ELR (cell line): ENCODE data around the gene PID1.
"Not testable (repeated sequence)": the region's sequence is repeated elsewhere in the genome, so short reads cannot be mapped to it uniquely, and the experiment has no call there.

Source experiments
- DNase-seq: peaks from one replicate; pipeline ENCODE4 v3.0.0-alpha.2; 2015; ENCODE audit warnings: low read depth

The PID1 gene

DNA sequence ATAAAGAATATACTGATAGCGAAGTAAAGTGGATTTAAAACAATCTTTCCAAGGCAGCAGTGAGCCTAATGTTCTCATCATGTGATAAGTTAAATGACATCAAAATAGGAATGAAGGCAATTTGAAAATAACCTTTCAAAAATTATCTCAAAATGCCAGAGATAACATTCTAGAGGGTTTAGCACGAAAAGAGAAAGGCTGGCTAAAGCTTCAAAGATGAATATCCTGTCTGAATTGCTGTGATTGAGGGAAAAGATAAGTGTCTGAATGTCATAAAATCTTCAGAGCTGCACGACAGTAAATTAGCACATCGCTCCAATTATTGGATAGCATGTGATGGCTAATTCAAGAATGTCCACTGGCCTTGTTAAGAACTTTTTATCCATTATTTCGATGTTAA lies 159.3 kb downstream of the PID1 start:
- DNase-seq: no peak

DNA sequence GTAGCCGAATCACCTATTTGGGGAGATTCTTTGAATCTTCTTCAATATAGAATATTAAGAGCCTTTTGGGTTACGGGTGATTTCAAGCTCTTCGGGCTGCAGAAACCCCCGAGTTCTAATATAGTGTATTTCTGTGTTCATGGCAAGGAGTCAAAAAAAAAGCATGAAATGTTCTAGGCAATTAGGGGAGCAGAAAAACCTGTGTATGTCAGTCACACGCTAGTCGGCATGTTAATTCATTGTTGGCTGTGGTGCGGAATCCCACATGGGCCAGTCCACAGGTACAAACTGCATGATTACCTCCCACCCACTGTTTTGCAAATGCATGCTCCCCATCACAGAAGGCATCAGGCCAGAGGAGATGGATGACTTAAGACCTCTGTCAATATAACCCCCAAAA lies 161.9 kb downstream of the PID1 start:
- no peak for DNase-seq

DNA sequence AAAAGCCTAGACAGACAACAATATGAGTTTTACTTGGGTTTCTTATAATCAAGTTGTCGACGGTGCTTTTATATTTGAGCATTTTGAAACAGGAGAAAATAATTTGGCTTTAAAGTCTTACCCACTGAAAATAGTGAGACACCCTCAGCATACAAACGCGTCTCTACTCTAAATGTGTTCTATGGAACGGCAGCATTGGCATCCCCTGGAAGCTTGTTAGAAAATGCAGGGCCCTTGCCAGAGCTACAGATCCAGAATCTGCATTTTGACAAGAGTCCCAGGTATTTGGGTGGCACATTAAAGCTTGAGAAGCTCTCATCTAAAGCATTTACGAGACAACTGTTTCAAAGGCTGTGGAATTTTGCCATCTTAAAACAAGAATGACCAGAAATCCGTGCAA lies 163.5 kb downstream of the PID1 start:
- DNase-seq: no peak

DNA sequence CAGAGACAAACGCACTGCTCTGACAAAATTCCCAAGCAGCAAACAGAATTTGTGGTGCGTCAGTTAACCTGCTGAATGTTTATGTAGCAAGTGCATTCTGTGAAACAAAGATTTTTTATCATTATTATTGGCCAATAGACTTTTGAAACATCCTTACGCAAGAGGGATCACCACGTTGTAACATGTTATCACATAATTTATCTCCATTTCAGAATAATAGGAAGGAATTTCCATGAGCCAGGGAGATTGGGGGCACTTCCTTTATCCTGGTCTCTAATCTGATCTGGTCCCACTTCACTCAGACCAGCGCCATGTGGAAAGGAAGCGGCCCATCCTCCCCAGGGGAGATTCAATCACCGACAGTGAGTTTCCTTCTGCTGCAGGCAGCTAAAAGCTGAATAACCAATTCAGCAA lies 166.1 kb downstream of the PID1 start:
- DNase-seq: no peak

DNA sequence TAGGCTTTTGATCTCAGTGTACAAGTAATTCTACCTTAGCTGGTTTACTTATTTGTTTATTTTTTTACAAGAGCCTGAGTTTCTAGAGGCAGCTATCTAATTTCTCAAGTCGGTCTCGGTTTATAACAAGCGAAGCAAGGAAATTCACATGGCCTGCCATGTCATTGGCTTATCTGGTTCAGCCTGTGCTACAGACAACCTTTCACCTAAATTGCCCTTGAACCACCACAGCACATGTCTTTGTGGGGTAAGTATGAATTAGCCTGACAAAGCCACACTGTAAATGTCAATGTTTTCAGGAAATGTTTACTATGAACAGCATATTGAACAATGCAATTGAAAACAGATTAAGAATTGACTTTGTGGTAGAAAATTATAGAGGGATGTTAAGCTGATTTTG lies 167.1 kb downstream of the PID1 start:
- DNase-seq: no peak

DNA sequence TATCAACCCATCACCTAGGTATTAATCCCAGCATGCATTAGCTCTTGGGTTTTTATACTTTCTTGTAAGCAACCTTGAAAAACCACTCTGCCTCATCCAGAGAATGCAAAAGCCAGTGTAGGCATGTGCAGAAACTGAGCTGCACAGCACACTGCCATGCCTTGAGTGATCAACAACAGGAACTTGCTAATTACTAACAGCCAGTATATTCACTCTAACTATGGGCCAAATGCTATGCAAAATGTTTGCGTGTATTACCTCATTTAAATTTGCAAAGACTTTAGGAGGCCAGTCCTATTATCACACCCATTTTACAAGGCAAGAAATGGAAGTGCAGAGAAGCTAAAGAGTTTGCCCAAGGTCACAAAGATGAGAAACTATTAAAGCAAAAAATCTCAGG lies 169.8 kb downstream of the PID1 start:
- no peak for DNase-seq

DNA sequence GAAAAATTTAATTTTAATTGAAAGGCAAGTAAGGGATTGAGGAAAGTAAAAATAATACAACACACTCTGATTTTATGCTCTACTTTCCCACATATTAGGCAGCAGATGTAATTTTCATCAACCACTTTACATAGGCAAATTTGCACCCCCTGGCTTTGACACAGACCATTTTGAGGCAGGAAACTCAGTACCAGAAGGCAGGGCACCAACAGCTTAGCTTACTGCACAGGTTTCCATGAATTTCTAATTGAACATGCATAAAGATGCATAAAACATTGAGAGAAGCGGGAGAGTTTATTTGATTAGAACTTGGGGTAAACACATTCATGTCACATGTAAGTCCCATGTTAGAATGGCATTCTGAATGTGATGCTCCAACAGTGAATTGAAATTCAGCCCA lies 171.9 kb downstream of the PID1 start:
- DNase-seq: no peak

DNA sequence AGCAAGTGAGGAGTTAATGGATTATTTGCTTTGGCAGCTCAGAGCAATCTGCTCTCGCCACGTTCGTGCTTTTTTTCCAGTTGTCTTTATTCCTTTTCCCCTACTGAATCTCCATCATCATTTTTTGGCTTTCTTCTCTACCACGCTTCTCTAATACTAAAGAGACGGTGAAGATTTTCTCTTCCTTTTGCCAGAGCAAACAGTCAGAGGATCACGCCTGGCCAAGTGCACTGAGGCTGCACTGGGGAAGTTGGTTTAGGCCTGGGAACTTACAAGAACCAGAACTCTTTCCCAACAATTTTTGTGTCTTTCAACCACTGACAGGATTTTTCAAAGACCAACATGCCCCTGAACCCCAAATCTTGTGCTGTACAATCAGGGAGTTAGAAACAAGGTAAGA lies 172.3 kb downstream of the PID1 start:
- no peak for DNase-seq

DNA sequence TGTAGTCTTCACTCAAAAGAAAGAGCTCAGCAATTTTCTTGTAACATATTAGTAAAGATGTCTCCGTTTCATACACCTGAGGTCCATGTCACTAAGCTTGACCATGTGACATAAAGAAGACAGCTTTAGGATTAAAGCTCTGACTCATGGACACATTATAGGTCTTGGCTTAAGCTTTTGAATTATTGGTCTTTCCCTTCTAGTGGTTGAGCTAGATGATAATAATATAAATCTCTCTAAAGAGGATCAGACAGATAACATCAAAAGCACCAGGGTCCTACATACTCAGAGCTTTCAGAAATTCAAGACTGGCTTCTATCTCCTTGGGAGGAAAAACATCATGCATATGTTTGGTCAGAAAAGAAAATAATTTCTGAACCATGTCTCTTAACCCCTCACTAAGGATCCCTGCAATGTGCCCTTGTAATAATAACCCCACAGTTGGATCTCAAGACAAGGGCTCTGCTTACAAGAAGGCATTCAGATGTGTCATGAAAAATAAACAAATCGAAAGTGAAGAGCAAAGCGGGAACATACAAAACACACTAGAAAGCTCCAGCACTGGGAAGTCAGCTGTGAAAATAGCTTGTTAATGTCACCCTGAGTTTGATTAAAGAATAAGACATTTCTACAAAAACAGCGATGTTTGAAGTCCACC lies 174.5 kb downstream of the PID1 start:
- DNase-seq: no peak

DNA sequence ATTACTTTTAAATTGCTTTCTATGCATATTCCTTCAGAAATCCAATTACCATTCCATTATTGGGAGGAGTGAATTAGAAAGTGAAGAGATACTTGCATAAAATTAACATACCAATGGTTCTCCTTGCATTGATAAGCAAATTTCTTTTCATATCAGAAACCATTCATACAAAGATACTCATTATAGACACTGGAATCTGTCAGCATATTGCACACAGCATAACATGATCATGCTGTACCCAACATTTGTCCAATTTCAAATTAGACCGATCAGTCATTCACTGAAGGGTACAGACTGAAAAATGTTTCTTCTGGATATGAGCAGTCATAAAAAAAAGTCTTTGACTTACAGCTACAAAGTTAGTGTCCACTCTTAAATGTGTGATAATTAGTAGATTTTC lies 175.6 kb downstream of the PID1 start:
- no peak for DNase-seq

DNA sequence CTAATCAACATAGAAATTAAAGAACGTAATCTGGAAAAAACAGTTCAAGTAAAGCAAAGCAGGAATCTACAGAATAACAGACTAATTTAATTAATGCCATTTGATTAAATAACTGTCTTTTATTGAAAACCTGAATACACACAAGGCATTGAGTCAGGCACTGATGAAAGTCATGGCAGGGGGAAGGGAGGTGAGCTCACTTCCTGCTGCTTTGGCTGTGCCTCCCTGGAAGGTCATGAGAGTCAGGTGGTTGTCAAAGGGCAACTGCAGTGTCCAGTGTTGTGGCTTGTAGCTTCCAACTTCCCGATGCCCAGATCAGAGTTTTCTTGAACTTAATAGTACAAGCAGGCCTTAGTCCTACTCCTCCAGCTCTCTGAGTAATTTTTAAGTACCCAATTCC lies 180.9 kb downstream of the PID1 start:
- peak; percentile 78 for DNase-seq

DNA sequence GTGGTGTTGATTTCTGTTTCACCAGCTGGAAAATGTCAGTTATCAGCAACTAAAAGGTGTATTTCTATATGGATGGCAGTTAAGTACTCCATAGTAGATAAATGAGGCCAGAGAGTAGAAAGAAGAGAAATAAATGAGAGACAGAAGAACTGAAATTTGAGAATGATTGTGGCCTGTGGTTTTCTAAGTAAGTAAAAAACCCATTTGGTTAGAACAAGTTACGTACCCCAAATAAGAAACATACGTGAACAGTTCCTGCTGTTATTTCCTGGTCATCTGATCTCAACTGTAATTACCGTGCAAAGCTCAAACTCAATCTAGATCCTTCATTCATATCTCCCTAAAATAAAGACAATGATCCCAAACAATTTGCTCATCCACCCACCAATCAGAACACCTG lies 181.3 kb downstream of the PID1 start:
- no peak for DNase-seq

DNA sequence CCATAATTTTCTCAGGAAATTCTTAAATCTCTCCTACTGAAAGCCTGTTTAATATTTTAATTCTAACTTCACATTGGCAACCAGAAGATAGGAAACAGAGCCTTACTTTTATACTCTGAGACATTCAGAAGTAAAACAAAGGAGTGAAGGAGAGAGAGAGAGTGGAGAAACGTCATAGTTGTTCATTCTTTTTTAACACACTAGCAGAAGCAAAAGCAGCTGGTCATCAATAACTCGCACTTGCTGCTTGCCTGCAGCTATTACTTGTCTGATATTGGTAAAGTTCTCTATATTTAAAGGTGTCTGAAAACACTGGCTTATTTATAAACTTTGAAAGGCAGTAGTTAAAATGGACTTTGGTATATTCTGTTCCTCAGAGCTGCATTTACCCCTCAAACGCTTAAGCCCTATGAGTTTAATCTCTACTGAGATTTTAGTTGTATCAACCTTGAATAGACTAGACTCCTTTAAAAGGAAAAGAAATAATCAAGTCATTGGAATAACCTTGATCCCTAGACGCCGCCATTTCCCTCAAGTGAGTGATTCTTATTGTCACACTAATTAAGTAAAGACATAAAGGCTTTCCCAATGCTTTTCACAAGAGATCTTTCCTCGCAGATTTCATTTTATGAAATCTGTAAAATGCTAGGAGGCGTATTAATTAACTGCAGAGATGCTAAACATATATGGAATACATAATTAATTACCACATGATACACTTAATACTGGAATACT lies 182.0 kb downstream of the PID1 start:
- DNase-seq: no peak

DNA sequence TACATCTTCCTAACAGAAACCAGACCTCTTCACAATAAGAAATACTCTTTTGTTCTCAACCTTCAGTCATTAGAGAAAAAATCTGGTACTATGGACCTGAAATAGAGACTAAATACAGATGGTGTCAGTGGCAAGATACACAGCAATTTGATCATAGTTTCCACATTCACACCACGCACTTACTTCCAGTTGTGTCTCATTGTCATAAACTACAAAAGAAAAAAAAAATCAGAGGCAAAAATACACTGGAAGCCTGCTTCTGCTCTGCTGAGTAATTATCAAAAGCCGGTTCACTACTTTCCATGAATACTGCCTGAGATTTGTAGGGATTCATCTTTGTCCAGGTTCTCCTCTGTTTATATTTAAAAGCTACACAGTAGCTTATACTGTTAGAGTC lies 182.6 kb downstream of the PID1 start:
- DNase-seq: no peak

DNA sequence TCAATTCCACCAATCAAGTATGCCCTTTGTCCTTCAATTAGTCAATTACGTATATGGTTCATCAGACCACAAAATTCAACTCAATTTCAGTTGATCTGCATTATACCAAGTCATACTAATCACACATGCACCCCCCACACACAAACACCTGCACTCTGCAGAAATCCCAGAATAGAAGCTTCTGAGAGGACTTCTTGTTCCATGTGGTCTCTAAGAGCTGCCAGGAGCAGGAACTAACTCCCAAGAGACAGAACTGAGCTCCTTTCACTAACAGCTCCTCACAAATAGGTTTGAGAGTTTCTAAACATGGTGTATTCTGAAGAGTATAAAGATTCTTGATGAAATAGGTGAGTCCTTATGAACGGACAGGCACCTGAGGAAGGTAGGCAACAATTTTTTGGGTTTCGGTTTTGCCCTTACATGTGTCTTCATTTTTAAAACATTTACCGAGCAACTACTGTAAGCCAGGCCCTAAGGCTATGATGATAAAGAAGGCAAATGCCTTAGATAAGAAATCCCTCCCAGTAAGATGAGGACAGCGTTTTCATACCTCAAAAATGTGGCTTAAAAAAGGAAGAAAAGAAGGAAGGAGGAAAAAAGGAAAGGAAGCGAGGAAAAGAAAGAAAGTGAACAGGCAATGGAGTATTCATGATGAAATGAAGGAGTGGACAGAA lies 183.1 kb downstream of the PID1 start:
- no peak for DNase-seq

DNA sequence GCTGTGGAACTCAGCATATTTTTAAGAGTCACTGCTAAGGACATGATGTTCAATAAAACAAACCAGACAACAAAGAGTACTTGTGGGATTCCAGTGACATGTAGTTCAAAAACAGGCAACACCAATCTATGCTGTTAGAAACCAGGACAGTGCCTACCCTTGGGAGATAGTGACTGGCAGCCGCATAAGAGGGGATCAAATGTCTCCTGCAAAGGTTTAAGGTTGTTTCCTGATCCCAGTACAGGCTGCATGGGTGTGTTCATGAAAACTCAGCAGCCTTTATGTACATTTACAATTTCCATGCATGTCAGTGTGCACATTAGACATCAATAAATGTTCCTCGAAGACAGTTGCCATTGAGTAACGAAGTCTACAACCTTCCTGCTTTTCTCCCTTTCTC lies 183.8 kb downstream of the PID1 start:
- no peak for DNase-seq

DNA sequence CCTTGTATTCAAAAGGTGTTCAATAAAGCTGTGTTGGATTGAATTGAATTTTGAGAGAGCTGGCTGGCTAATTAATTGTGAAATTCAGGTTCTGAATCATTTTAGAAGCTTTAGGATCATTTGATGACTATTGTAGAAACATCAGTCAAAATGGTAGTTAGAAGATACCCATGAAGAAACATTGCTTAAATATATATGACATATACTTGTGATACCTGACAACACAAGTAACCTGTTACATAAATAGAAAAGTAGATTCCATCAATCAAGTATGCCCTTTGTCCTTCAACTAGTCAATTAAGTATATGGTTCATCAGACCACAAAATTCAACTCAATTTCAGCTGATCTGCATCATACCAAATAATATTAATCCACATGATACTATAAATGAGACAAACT lies 185.6 kb downstream of the PID1 start:
- no peak for DNase-seq

DNA sequence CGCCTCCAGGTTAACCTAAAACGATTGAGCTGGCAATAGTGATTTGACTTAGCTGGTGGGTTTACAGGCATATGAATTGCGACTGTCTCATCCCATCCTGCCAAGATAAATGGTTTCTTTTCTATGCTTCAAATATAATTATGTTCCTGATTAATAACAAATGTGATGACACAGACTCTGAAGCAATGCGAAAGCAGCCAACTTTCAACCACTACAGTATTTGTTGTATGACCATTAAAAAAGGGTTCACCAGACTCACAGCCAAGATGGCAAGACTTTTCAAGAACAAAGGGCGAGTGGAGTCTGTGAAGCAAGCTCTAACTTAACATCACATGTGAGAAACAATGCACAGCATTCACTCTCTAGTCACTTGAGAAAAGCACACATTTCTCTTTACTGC lies 186.6 kb downstream of the PID1 start:
- no peak for DNase-seq

DNA sequence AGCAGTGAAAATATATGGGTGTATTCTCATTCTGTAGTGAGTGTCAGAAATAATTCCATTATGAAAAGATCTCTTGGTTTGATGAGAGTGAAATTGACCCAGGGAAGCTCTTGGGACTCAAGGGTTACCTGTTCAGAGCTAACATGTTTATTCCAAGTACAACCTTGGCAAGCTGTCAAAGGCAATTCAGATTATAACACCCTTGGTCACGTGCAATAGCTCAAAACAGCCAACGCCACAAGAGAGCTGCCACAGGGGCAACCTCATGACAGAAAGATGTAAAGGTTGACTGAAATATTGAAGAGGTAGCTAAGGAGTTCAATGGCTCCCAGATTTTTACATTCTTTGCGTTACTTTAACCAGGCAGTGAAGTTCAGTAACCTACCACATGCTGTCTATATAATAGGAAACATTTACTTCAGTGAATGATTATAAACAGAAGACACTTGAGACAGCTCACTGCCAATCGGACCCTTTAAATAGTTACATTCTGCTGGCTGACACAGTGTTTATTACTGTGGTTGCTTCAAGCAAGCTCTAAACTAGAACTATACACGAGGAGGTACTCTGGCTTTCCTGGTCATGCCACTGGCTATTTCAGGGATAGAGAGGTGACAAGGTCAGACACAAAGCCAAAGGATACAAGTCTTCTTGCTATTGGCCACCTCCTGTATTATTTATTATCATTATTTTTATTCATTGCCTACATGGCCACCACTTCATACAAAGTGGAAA lies 187.3 kb downstream of the PID1 start:
- no peak for DNase-seq

DNA sequence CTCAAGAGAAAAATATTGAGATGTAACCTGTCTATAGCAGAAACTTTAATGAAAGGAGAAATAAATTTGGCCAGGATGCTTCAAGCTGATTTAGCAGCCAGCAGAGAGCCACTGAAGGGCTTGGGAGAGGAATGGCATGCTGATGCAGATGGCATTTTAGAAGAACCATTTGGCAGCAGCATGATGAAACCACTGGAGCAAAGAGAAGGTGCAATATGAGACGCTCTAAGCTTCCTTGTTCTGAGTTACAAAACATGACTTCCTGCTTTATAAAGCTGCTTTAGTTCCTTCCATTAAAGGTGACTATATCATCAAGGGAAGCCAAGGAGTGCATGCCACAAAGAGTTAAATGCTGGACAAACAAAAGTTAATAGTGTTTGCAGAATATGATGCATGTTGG lies 189.7 kb downstream of the PID1 start:
- no peak for DNase-seq

DNA sequence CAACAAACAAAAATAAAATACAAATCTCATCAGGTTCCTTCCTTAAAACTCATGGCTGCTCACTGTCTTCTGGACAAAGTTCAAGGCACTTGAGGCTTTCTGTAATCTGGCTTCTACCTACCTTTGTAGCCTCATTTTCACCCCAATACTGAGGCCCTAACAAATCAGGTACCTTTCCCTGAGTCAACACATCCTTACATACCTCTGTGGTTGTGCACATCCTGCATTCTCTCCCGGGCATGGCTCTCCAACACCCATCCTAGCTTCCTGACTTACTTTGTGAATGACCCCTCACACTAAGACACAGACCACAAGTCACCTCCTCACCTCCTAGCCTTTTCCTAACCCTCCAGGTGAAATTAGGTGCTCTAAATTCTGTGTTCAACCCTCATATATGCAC lies 190.9 kb downstream of the PID1 start:
- DNase-seq: peak; percentile 39

DNA sequence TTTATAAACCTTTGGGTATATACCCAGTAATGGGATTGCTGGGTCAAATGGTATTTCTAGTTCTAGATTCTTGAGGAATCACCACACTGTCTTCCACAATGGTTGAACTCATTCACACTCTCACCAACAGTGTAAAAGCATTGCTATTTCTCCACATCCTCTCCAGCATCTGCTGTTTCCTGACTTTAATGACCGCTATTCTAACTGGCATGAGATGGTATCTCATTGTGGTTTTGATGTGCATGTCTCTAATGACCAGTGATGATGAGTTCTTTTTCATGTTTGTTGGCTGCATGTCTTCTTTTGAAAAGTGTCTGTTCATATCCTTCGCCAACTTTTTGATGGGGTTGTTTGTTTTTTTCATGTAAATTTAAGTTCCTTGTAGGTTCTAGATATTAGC lies 194.2 kb downstream of the PID1 start:
- not testable (repeated sequence) for DNase-seq

DNA sequence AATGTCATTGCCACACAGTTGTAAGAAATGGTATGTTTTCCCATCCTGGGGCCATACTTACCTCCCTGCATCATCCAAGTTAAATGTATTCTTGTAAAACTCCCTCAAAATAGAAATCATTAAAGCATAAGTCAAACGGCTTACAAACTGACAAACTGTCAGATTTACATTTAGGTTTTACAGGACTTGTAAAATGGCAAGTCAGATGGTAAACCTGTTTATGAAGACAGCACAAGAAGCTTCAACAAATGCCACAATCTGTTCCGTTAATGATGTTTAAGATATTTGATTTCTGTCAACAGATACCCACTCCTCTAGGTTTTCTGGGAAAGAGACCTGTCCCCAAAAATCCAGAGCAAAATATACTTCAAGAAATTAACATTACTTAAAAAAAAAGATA lies 197.2 kb downstream of the PID1 start:
- DNase-seq: no peak
